ENCODE data around the gene CPEB3. TPM values are rescaled to one million over a fixed set of nuclear protein-coding genes. Genes with fewer than 3 reads are reported as not detected.

CPEB3 gene
- total and polyA plus RNA-seq, 2 donors (not counting 3 experiments of a cell fraction or from before 2014, with no cell fraction given): 0.80 to 2.2 TPM

DNA sequence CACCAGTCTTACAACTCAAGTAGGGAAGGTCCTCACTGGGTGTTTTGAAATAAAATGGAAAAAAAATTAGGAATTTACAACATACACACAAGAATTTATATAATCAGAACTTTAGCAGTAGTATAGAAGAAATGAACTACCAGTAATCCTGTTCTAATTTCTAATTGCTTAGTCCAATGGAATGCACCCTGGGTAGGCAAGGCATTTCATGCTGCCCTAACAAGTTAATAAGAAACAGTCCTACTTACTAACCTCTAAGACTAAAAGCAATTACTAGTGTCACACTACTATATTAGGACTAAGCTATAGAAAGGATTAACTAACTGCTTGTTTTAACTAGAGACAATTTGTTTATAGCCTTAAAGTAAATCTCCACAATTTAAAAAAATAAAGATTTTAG is 209.2 kb downstream of the CPEB3 start:
- Histone ChIP-seq H3K27ac (ENCODE audit: insufficient read depth, low read depth, low read length) (no peak overlapping the region), H3K9ac (replicated peaks; ENCODE audit: extremely low read depth, insufficient read depth, low read length) (no peak overlapping the region), H3K4me2 (ENCODE audit: insufficient read depth, low read length) (no peak overlapping the region), H3K9me1 (replicated peaks; ENCODE audit: control insufficient read depth, extremely low read depth, insufficient read depth, low read length) (no peaks in the 10 kb centered on the region), H3K36me3 (ENCODE audit: control insufficient read depth in 2 of 2, extremely low read depth in 1 of 2, insufficient read depth in 2 of 2, low read length in 2 of 2) (peaks cover 0 to 4% of the 10 kb centered on the region in 2 experiments), H4K20me1 (replicated peaks; ENCODE audit: control insufficient read depth, extremely low read depth, insufficient read depth, low read length) (no peaks in the 10 kb centered on the region), H3K9me3 (replicated peaks; ENCODE audit: control insufficient read depth, insufficient read depth, low read length) (no peaks in the 10 kb centered on the region), H3K27me3 (ENCODE audit: control insufficient read depth in 2 of 2, insufficient read depth in 2 of 2, low read length in 2 of 2) (no peaks in the 10 kb centered on the region), H3K4me1 (ENCODE audit: control insufficient read depth, extremely low read depth, insufficient read depth, low read length) (peaks cover 6% of the 10 kb centered on the region), H3K79me2 (ENCODE audit: control insufficient read depth, insufficient read depth, low read length) (no peaks in the 10 kb centered on the region), H2AFZ (ENCODE audit: low read depth, low read length) (no peak overlapping the region), H3K4me3 (replicated peaks in 1 of 3; ENCODE audit: insufficient read depth in 1 of 3, low read depth in 1 of 3, low read length in 3 of 3) (no peak overlapping the region)
- ChIA-PET CTCF (no interaction called here), POLR2A (no interaction called here)
- BruUV-seq (replicated peaks): no TSS peak
- dilution Hi-C loops (cut with MboI; ENCODE audit: extremely low pct_ligation_motif_present, low sequenced_read_pairs): no loop called here
- TF ChIP-seq POLR2AphosphoS5 (IDR thresholded peaks at IDR 0.05; ENCODE audit: insufficient read depth, low read depth, low read length) (no peak), JUN (IDR thresholded peaks at IDR 0.05; ENCODE audit: borderline replicate concordance, insufficient read depth, insufficient read length, low read depth) (no peak), FOS (IDR thresholded peaks at IDR 0.05; ENCODE audit: borderline replicate concordance, insufficient read depth, low read length) (no peak), EZH2 (IDR thresholded peaks at IDR 0.05; ENCODE audit: borderline replicate concordance, low read depth, low read length, severe bottlenecking) (no peak), POLR2A (IDR thresholded peaks at IDR 0.05; ENCODE audit: low read depth, low read length) (no peak), MYC (IDR thresholded peaks at IDR 0.05; ENCODE audit: low read depth, low read length) (no peak)
- TF ChIP-seq, protein P1, sequence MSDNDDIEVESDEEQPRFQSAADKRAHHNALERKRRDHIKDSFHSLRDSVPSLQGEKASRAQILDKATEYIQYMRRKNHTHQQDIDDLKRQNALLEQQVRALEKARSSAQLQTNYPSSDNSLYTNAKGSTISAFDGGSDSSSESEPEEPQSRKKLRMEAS (IDR thresholded peaks at IDR 0.05; ENCODE audit: insufficient read depth, insufficient read length): no peak
- intact Hi-C loops (cut with micrococcal nuclease): loop anchor here (10.0 kb wide), 1 partner anchor 493 kb away; the partner anchor contains the start of gene IDE
- no peak for FAIRE-seq
- DNase-seq (ENCODE audit: low read depth, low spot score): no peak

DNA sequence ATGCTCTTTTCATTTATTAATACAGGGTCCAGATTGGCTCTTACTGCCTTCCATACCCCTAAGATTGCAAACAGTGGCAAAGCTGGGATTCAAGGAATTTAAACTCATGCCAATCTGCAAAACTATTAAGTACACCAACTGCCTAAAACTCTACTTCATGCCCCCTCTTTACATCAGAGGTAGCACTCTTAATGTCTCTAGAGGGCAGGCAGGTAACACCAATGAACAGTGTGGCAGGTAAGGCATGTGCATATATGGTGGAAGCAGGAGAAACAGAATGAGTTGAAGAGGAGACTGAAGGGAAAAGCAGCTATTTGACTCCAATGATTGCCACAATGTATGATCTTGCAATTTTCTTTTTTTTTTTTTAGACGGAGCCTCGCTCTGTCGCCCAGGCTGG is 210.6 kb downstream of the CPEB3 start:
- Histone ChIP-seq H3K36me3 (ENCODE audit: control insufficient read depth in 2 of 2, extremely low read depth in 1 of 2, insufficient read depth in 2 of 2, low read length in 2 of 2) (peaks cover 0 to 4% of the 10 kb centered on the region in 2 experiments), H3K27ac (ENCODE audit: insufficient read depth, low read depth, low read length) (no peak overlapping the region), H3K9me1 (replicated peaks; ENCODE audit: control insufficient read depth, extremely low read depth, insufficient read depth, low read length) (no peaks in the 10 kb centered on the region), H3K4me3 (replicated peaks in 1 of 3; ENCODE audit: insufficient read depth in 1 of 3, low read depth in 1 of 3, low read length in 3 of 3) (no peak overlapping the region), H3K9me3 (replicated peaks; ENCODE audit: control insufficient read depth, insufficient read depth, low read length) (no peaks in the 10 kb centered on the region), H3K79me2 (ENCODE audit: control insufficient read depth, insufficient read depth, low read length) (no peaks in the 10 kb centered on the region), H3K4me1 (ENCODE audit: control insufficient read depth, extremely low read depth, insufficient read depth, low read length) (peaks cover 8% of the 10 kb centered on the region), H4K20me1 (replicated peaks; ENCODE audit: control insufficient read depth, extremely low read depth, insufficient read depth, low read length) (no peaks in the 10 kb centered on the region), H3K27me3 (ENCODE audit: control insufficient read depth in 2 of 2, insufficient read depth in 2 of 2, low read length in 2 of 2) (no peaks in the 10 kb centered on the region), H2AFZ (ENCODE audit: low read depth, low read length) (no peak overlapping the region), H3K4me2 (ENCODE audit: insufficient read depth, low read length) (no peak overlapping the region), H3K9ac (replicated peaks; ENCODE audit: extremely low read depth, insufficient read depth, low read length) (no peak overlapping the region)
- ChIA-PET POLR2A (interaction anchor here (0.6 kb wide), 1 partner anchor 275 kb away, joined by 3 read pairs; no protein-coding TSS in a partner anchor), CTCF (no interaction called here)
- DNase-seq (ENCODE audit: low read depth, low spot score): no peak
- no peak for FAIRE-seq
- no peak for TF ChIP-seq JUN (IDR thresholded peaks at IDR 0.05; ENCODE audit: borderline replicate concordance, insufficient read depth, insufficient read length, low read depth)
- TF ChIP-seq, protein P1 (IDR thresholded peaks at IDR 0.05; ENCODE audit: insufficient read depth, insufficient read length): no peak
- TF ChIP-seq GATA2 (IDR thresholded peaks at IDR 0.05; ENCODE audit: insufficient read depth, insufficient read length, low read depth, low read length): no peak
- TF ChIP-seq POLR2AphosphoS5 (IDR thresholded peaks at IDR 0.05; ENCODE audit: insufficient read depth, low read depth, low read length): no peak
- TF ChIP-seq, protein P2, sequence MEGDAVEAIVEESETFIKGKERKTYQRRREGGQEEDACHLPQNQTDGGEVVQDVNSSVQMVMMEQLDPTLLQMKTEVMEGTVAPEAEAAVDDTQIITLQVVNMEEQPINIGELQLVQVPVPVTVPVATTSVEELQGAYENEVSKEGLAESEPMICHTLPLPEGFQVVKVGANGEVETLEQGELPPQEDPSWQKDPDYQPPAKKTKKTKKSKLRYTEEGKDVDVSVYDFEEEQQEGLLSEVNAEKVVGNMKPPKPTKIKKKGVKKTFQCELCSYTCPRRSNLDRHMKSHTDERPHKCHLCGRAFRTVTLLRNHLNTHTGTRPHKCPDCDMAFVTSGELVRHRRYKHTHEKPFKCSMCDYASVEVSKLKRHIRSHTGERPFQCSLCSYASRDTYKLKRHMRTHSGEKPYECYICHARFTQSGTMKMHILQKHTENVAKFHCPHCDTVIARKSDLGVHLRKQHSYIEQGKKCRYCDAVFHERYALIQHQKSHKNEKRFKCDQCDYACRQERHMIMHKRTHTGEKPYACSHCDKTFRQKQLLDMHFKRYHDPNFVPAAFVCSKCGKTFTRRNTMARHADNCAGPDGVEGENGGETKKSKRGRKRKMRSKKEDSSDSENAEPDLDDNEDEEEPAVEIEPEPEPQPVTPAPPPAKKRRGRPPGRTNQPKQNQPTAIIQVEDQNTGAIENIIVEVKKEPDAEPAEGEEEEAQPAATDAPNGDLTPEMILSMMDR (IDR thresholded peaks at IDR 0.05; ENCODE audit: extremely low read depth in 1 of 2, insufficient read depth in 1 of 2, low read depth in 1 of 2, low read length in 2 of 2): no peak
- TF ChIP-seq FOS (IDR thresholded peaks at IDR 0.05; ENCODE audit: borderline replicate concordance, insufficient read depth, low read length): no peak
- TF ChIP-seq POLR2A (IDR thresholded peaks at IDR 0.05; ENCODE audit: low read depth, low read length): no peak
- TF ChIP-seq MYC (IDR thresholded peaks at IDR 0.05; ENCODE audit: low read depth, low read length): no peak
- no peak for TF ChIP-seq EZH2 (IDR thresholded peaks at IDR 0.05; ENCODE audit: borderline replicate concordance, low read depth, low read length, severe bottlenecking)
- intact Hi-C loops (cut with micrococcal nuclease): loop anchor here (10.0 kb wide), 1 partner anchor 495 kb away; the partner anchor contains the start of gene IDE
- no TSS peak for BruUV-seq (replicated peaks)
- dilution Hi-C loops (cut with MboI; ENCODE audit: extremely low pct_ligation_motif_present, low sequenced_read_pairs): no loop called here

Data from endothelial cell of umbilical vein (primary cell).